NCI-H524 treated with DMSO at 0.1 percent for 48 hours (cell line): Measurements from ENCODE around the gene CCL19.

ENCODE experiments used
- DNase-seq: peaks from one replicate; lab custom pipeline; 2025; lab: John Stamatoyannopoulos, UW

Gene CCL19

DNA sequence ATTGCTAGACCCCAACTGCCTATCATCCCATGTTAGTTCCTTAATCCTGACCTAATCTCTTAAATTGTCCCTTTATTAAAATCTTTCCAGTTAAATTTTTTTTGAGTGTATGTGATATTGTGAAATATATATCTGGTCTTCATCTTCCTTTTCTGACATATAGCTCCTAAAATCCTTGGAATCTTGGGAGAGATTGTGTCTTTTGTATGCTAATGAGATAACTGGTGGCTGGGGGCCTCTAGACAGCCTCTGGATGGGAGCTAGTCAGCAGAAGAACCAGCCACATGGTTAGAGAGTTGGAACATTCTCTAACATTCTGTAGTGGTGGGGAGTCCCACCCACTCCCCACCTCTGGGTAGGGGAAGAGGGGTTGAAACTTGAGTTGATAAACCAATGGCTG, 3.7 kb upstream of the CCL19 start:
- DNase-seq: no peak

DNA sequence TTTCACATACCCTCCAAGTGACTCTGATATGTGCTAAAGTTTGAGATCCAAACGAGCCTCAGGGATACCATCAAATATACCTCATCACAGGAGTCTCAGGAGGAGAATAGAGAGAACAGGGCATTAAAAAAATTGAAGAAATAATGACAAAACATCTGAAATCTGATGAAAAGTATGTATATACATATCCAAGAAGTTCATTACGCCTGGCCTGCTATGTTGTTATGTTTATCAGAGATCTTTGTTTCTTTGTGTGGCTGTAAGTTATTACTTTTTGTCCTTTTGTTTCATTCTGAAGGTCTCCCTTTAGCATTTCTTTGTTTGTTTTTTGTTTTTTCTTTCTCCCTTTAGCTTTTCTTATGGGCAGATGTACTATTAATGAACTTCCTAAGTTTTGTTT, 2.5 kb upstream of the CCL19 start:
- DNase-seq: no peak

- no peak for DNase-seq
Observed at GRCh38 chr9:34691936-34692315, 850 bp upstream of the CCL19 start.

- no peak for DNase-seq
Observed at GRCh38 chr9:34689512-34689911, 1.6 kb downstream of the CCL19 start.

GRCh38 chr9:34689116-34689470, 2.0 kb downstream of the CCL19 start:
- no peak for DNase-seq

GRCh38 chr9:34688329-34689115, 2.6 kb downstream of the CCL19 start:
- DNase-seq: no peak

DNA sequence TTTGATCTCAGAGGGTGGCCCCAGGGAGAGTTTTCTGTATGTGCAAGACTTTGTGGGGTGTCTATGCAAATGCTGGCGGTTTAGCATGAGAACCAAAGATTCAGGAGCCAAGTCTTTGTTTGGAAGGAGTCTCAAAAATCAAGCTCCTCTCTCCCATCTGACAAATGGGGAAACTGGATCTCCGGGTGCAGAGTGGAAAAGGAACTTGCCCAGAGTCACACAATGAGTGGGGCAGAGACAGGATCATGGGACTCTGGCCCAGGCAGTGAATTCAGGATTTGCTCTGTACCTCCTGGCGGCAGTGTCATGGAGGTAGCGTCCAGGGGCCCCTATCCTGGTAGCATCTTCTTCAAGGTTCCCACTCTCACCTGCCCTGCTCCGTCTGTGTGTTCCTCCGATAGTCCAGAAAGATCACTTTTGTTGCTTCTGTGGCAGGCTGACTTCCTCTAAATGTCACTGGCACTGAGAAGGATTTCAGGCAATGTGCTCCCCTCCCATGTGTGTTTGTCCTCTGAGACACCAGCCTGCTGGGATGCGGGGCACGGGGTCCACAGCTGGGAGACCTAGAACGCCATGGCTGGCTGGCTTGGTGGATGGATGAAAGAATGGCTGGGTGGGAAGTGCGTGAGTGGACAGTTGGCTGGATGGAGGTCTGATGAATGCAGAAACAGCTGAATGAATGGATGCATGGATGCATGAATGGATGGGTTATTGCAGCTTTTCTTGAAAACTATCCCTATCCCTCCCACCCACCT, 3.6 kb downstream of the CCL19 start:
- no peak for DNase-seq

- DNase-seq: no peak
Observed at GRCh38 chr9:34686732-34687131, 4.3 kb downstream of the CCL19 start.

DNA sequence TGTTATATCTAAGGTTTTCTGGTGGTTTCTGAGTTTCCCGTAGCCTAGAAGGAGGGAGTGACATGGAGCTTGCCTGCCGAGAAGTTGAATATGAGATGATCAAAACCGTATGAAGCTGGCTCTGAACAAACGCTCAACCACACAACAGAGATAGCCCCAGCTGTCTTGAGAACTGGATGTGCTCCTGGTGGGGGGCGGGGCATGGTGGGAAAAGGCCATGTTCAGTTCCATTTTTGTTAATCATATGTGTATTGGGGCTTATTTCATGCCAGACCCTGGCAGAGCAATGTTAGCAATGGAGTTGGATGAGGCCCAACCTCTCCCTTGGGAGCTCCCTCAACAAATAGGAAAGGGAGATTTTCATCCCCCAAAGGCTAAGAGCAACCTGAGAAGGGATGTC, 4.8 kb downstream of the CCL19 start:
- DNase-seq: no peak

- no peak for DNase-seq
Observed at GRCh38 chr9:34685591-34685990, 5.5 kb downstream of the CCL19 start.

DNA sequence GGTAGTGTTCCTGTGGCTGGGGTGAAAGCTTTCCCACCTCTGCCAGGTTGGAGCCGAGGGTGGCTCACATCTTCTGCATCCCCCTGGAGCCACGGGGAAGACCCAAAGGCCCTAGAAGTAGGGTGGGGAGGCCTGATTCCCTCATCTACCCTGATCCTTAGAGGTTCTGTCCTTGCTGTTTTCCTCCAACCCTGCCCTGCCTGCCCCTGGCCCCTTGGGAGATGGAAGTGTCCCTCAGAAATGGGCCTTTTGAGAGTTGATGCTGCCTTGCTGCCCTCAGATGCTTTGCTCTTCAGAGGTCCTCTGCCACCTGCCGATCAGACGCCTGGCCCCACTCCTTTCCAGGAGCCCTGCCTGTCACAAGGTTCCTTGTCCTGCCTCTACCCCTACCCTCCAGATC, 6.3 kb downstream of the CCL19 start:
- DNase-seq: no peak

- DNase-seq: no peak
Observed at GRCh38 chr9:34684145-34684544, 6.9 kb downstream of the CCL19 start.

DNA sequence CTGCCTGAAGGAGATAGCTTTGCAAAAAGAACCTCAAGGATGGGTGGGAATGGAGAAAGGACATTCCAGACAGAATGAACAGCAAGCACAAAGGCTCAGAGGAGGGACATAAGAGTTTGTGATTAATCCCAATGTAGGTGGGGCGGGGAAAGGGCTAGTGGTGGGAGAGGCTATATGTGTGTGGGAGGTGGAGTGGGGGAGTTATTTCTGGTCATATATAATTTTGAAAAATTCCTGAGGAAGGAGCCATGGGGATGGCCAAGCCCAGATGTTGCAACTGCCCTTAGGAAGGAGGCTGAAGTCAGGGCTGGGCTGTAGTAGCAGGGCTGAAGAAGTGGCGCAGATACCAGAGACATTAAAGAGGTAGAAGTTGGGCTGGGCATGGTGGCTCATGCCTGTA, 15.2 kb downstream of the CCL19 start:
- DNase-seq: no peak

- peak; percentile 11 for DNase-seq
Observed at GRCh38 chr9:34675048-34675714, 15.9 kb downstream of the CCL19 start.

GRCh38 chr9:34674440-34674839, 16.6 kb downstream of the CCL19 start:
- DNase-seq: no peak

GRCh38 chr9:34671307-34671706, 19.8 kb downstream of the CCL19 start:
- DNase-seq: no peak

- DNase-seq: no peak
Observed at GRCh38 chr9:34669809-34670562, 21.1 kb downstream of the CCL19 start.

- DNase-seq: peak; percentile 31
Observed at GRCh38 chr9:34665381-34666250, 25.5 kb downstream of the CCL19 start.

GRCh38 chr9:34665067-34665380, 26.1 kb downstream of the CCL19 start:
- no peak for DNase-seq

DNA sequence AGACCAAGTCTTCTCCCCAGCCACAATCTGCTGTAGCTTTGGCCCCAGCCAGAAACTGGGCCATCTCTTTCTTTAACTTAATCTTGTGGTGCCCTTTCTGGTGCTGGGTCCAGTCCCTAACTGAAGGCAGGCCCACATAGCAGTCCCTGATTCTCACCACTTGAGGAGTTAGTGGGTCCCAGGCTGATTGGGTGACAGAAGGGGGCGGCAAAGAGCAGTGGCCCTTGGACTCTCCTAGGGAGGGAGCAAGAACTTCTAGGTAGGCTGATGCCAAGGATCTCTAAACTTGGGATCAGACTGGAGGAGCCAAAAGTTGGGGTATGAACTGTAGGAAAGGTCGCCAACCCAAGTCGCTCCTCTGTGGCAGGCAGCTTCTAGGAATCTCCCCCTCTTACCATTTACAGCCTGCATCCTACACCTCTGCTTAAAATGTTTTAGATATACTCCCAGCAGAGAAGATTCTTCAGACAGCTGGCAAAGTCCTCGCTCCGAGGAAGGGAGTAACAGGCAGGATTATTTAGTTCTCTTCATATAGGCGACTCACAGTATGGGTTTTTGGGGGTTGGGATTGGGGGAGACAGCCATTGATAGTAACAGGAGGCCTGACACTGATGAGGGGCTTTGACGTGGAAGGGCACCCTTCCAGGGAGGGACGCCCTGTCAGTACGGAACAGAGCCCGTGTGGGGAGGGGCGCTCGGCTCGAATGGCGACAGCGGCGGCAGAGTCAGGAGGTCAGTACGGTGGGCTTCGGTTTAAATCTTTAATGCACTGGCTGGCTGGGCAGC, 26.6 kb downstream of the CCL19 start:
- no peak for DNase-seq

- no peak for DNase-seq
Observed at GRCh38 chr9:34663303-34663605, 27.8 kb downstream of the CCL19 start.
